Kidney epithelial cell (primary cell): Measurements from ENCODE around the gene CAMSAP2. TPM values are rescaled to one million over a fixed set of nuclear protein-coding genes. Genes with fewer than 3 reads are reported as not detected.
A peak's percentile ranks its signal among the peaks of the same experiment; 100 is the strongest.

ENCODE experiments used
- DNase-seq: peaks from one replicate; pipeline ENCODE4 v3.0.0-alpha.2; 2010; ENCODE audit warnings: low read depth
- H3K27me3 ChIP-seq: 2 replicates; pipeline ENCODE4 v1.6.0; 2011; ENCODE audit warnings: low read length; ENCODE audit not compliant: control insufficient read depth, insufficient read depth
- H3K36me3 ChIP-seq: 2 replicates; pipeline ENCODE4 v1.5.1; 2011; ENCODE audit warnings: low read length; ENCODE audit not compliant: control insufficient read depth, insufficient read depth
- H3K4me3 ChIP-seq: 2 replicates; pipeline ENCODE4 v1.5.1; 2011; ENCODE audit warnings: low read depth, mild to moderate bottlenecking, control low read depth, low read length
- total RNA-seq: library from RNA; depleted of rRNA; stranded (reverse); fragments of >200 nt; gene quantifications from 2 replicates; pipeline ENCODE4 v1.2.3, GENCODE V29; 2015
- TF ChIP-seq, protein P1 (sequence below): IDR thresholded peaks from 2 replicates; pipeline ENCODE4 v1.5.1; 2011; ENCODE audit warnings: mild to moderate bottlenecking, moderate library complexity, low read length, control low read depth, inconsistent platforms; ENCODE audit not compliant: insufficient read depth, poor library complexity, severe bottlenecking

The CAMSAP2 gene
- total RNA-seq, 1 donor from 2014 or later, result 31.9 TPM

DNA sequence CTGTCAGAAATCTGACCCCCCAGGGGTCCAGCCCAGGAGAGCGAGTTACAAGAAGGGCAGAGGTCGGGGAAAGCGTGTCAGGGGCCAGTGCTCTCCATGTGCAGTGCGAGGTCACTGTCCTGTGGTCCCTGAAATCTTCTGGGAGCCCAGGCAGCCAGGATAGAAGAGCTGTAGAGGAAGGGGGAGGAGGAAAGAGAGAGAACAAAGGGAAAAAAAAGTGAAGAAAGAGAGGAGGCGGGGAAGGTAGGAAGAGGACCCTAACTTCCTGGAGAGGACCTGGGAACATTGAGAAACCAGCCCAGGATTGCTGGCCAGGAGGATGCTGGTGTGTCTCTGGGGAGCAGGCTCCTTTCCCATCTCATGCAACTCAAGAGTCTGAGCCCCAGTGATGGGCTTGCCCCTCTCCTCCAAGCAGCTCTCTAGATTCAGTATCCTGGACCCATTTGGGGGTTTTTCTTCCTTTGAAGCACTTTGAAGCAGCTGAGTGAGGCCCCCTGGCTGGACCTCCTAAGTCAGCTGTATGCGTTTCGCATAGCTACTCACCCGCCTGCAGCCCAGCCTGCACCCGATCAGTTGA is 149.2 kb downstream of the CAMSAP2 start:
- TF ChIP-seq, protein P1, sequence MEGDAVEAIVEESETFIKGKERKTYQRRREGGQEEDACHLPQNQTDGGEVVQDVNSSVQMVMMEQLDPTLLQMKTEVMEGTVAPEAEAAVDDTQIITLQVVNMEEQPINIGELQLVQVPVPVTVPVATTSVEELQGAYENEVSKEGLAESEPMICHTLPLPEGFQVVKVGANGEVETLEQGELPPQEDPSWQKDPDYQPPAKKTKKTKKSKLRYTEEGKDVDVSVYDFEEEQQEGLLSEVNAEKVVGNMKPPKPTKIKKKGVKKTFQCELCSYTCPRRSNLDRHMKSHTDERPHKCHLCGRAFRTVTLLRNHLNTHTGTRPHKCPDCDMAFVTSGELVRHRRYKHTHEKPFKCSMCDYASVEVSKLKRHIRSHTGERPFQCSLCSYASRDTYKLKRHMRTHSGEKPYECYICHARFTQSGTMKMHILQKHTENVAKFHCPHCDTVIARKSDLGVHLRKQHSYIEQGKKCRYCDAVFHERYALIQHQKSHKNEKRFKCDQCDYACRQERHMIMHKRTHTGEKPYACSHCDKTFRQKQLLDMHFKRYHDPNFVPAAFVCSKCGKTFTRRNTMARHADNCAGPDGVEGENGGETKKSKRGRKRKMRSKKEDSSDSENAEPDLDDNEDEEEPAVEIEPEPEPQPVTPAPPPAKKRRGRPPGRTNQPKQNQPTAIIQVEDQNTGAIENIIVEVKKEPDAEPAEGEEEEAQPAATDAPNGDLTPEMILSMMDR, result no peak
- Histone ChIP-seq H3K4me3 (no peak overlapping the region), H3K36me3 (no peaks in the 10 kb centered on the region), H3K27me3 (no peaks in the 10 kb centered on the region)
- DNase-seq, result no peak

DNA sequence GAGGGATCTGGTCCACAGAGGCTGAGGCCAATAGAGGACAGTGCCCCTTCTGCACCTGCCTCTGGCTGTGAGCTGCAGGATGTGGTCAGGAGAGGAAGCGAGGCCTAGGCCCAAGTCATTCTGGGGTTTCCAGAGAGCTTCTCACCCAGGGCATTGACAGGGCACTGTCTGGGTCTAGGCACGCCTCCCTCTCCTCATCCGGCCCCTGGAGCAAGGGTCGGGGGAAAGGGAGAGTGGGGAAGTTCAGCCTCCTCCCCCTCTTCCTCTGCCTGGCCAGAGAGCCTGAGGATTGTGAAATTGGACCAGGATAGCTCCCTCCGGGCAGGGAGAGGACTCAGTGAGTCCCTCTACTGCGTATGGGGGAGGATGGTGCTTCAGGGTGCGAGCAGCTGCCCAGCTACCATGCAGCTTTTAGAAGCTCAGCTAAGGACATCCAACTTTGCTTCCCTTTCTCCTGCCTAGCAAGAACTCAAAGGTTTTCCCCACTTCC is 149.7 kb downstream of the CAMSAP2 start:
- Histone ChIP-seq H3K4me3 (no peak overlapping the region), H3K36me3 (no peaks in the 10 kb centered on the region), H3K27me3 (no peaks in the 10 kb centered on the region)
- TF ChIP-seq, protein P1, result no peak
- DNase-seq, result no peak

DNA sequence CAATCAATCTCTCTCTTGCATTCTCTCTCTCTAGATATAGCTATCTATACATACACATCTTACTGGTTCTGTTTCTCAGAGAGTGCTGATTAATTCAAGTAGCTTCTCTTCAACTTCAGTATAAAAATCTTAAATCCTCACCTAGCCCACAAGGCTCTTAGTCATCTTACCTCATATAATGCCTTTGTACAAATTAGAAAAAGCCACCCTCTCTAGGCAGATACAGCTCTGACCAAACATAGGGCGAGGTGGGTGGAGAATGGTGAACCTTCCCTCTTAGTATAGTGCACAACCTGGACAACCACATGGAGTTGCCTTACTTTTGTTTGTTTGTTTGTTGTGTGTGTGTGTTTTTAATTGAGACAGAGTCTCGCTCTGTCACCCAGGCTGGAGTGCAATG is 150.9 kb downstream of the CAMSAP2 start:
- no peaks in the 10 kb centered on the region for H3K36me3 ChIP-seq
- H3K27me3 ChIP-seq, result no peaks in the 10 kb centered on the region
- DNase-seq, result no peak
- TF ChIP-seq, protein P1, result no peak
- no peak overlapping the region for H3K4me3 ChIP-seq

DNA sequence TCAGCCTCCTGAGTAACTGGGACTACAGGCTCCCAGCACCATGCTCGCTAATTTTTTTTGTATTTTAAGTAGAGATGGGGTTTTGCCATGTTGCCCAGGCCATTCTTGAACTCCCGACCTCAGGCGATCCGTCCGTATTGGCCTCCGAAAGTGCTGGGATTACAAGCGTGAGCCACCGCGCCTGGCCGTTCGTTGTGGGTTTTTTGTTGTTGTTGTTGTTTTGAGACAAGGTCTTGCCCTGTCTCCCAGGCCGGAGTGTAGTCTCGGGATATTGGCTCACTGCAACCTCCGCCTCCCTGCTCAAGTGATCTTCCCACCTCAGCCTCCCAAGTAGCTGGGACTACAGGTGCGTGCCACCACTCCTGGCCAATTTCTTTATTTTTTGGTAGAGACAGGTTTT is 151.3 kb downstream of the CAMSAP2 start:
- no peak for DNase-seq
- Histone ChIP-seq H3K4me3 (no peak overlapping the region), H3K27me3 (no peaks in the 10 kb centered on the region), H3K36me3 (no peaks in the 10 kb centered on the region)
- TF ChIP-seq, protein P1, result no peak

DNA sequence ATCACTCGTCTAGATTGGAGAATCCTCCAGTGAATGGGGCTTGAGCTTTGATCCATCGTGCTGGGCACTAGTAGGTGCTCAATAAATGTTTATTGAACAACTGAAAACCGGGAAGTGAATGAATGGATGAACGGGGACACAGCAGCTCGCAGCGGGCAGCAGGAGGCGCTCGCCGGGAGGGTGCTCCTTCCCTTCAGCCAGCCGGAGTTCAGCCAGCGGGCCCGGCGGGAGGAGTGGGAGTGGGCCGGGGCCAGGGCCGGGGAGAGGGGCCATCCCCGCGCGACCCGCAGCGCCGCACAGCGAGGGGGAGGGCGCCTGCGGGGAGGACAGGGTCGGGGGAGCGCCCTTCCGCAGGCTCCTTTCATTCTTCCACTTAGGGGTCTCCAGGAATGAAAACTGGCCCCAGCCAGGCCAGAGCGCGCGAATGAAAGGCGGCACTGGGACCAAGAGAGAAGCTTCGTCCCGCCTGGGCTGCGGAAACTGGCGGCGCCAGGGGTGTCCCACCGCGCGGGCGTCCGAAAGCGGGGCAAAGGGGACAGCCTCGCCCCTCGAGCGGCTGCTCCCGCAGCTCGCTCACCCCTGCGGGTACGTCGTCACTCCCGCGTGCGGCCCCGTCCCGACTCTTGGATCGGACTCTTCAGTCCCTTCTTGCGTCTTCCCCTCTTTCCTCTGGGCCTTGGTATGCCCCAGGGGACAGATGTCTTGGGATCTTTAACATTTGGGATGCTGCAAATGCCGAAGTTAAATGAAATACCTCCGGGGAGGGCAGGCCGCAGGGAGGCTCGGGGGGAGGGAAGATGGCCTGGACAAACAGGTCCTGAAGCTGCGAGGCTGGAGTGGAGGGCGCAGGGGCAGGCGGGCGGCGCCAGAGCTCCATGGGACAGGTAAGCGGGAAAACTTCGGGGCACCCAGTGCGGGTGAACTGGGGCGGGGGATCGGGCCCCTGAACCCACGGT is 152.4 kb downstream of the CAMSAP2 start:
- peak overlapping the region; percentile 77 for H3K4me3 ChIP-seq
- DNase-seq, result no peak
- TF ChIP-seq, protein P1, result peak; percentile 74
- H3K27me3 ChIP-seq, result no peaks in the 10 kb centered on the region
- H3K36me3 ChIP-seq, result no peaks in the 10 kb centered on the region
